T-helper 17 cell (primary cell): Measurements from ENCODE around the gene FUBP3. TPM values are rescaled to one million over a fixed set of nuclear protein-coding genes. Genes with fewer than 3 reads are reported as not detected.
"Not testable (repeated sequence)": the region's sequence is repeated elsewhere in the genome, so short reads cannot be mapped to it uniquely, and the experiment has no call there.

Source experiments
- ATAC-seq: fragments of 150-1000 bp; cut with Tn5 transposase; 2 replicates; pipeline ENCODE4 v1.10.0; 2021; ENCODE audit warnings: mild to moderate bottlenecking, moderate library complexity
- DNase-seq, 3 donors: peaks; one replicate each; pipeline versions ENCODE4 v3.0.0 to v3.0.0-alpha.2; 2020 to 2021
- H3K9me3 ChIP-seq: one replicate; pipeline ENCODE4 v1.7.0; 2013; ENCODE audit warnings: low read length, mild to moderate bottlenecking; ENCODE audit not compliant: control insufficient read depth, poor library complexity, severe bottlenecking
- H3K27ac Mint-ChIP-seq: one replicate; pipeline ENCODE4 v1.8.0; 2022; ENCODE audit warnings: mild to moderate bottlenecking, moderate library complexity, mixed read lengths
- H3K27me3 Mint-ChIP-seq: one replicate; pipeline ENCODE4 v1.8.0; 2022; ENCODE audit warnings: mixed read lengths
- H3K36me3 Mint-ChIP-seq: one replicate; pipeline ENCODE4 v1.8.0; 2022; ENCODE audit warnings: low read depth, mixed read lengths
- H3K4me1 Mint-ChIP-seq: one replicate; pipeline ENCODE4 v1.8.0; 2022; ENCODE audit warnings: mild to moderate bottlenecking, mixed read lengths
- H3K4me3 Mint-ChIP-seq: one replicate; pipeline ENCODE4 v1.8.0; 2022; ENCODE audit warnings: mild to moderate bottlenecking, moderate library complexity, mixed read lengths
- total RNA-seq, 4 donors: library from RNA in 2 of 4; stranded (reverse) in 2 of 4; gene quantifications; one replicate each; pipeline ENCODE4 v1.2.3 and lab custom pipeline; 2022 to 2026

Gene FUBP3
- total RNA-seq, 2 donors from 2014 or later: 30.6 to 33.6 TPM

DNA sequence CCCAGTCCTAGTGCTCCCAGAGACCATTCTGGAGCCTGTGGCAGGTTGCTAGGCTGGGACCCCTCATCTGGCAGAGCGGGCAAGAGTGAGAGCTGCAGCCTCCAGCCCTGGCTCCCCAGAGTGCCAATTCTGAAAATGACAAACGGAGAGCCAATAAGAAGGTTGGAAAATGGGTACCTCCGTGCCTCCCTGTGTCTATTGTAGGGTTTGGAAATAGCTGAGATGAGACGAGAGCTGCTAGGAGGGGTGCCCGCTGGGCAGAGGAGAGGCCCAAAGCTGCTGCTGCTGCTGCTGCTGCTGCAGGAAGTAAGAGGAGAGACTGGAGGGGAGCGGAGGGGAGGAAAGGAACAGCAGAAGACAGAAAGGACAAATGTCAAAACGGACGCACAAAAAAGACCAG is 36.0 kb upstream of the FUBP3 start:
- peaks cover 7% of the 10 kb centered on the region for H3K36me3 Mint-ChIP-seq
- H3K27ac Mint-ChIP-seq: no peak overlapping the region
- no peaks in the 10 kb centered on the region for H3K9me3 ChIP-seq
- H3K27me3 Mint-ChIP-seq: peaks cover 47% of the 10 kb centered on the region
- DNase-seq: no peak
- ATAC-seq: no peak
- peaks cover 2% of the 10 kb centered on the region for H3K4me1 Mint-ChIP-seq
- H3K4me3 Mint-ChIP-seq: no peak overlapping the region

DNA sequence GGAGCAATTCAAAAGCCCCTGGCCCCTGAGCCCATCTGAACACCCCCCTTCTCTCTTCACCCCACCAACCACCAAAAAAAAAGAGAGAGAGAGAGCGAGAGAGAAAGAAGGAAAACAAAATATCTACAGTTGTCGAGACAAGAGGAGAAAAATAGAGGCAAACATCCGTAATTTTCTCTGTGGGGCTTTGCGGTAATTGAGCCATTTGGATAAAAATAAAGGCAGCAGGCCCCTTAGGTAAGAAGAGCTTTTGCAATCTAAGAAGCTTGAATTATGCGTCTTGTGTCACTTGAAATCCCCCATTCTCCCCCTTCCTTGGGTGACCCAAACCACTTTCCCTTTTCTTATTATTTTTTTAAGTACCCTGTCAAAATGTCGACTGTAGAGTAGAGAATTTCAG is 35.5 kb upstream of the FUBP3 start:
- Mint-ChIP-seq H3K4me3 (no peak overlapping the region), H3K27me3 (peaks cover 42% of the 10 kb centered on the region), H3K36me3 (peaks cover 6% of the 10 kb centered on the region), H3K4me1 (no peaks in the 10 kb centered on the region), H3K27ac (no peak overlapping the region)
- no peak for ATAC-seq
- DNase-seq: no peak
- no peaks in the 10 kb centered on the region for H3K9me3 ChIP-seq

DNA sequence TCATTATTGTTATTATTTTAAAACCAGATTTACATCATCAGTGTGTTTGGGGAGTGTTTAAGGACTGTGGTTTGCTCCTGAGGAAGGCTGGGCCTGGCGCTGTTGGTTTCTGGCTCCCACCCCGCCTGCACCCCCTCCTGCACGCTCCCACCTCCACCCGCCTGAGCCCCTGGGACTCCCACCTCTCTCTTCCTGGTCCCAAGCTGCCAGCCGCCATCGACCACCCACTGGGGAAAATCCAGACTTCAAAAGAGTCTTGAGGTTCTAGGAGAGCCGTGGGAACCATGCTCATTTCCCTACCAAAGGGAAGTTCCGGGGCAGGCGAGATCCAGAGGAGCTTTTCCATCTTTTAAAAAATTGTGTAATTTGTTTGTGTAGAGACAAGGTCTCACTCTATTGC is 35.0 kb upstream of the FUBP3 start:
- Mint-ChIP-seq H3K4me1 (no peaks in the 10 kb centered on the region), H3K27me3 (peaks cover 40% of the 10 kb centered on the region), H3K4me3 (no peak overlapping the region), H3K36me3 (peaks cover 6% of the 10 kb centered on the region), H3K27ac (no peak overlapping the region)
- ATAC-seq: no peak
- DNase-seq: no peak
- H3K9me3 ChIP-seq: no peaks in the 10 kb centered on the region

DNA sequence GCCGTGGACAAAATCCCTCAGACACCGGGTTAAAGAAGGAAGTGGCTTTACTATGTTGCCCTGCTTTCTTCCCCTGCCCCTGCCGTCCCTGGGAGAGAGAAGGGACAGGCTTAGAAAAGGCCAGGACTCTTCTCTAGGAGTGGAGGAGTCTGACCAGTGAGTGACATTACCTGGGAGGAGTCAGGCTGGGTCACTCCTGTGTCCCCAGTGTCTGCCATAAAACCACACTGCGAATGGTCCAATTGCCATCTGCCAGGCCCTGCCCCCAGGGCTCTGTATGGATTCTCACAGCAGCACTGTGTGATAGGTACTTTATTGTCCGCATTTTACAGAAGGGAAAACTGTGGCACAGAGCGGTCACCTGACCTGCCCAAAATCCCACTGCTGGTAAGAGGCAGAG is 31.3 kb upstream of the FUBP3 start:
- Mint-ChIP-seq H3K36me3 (no peaks in the 10 kb centered on the region), H3K27ac (no peak overlapping the region), H3K4me1 (no peaks in the 10 kb centered on the region), H3K27me3 (peaks cover 25% of the 10 kb centered on the region), H3K4me3 (no peak overlapping the region)
- ATAC-seq (no peak), DNase-seq (no peak)
- no peaks in the 10 kb centered on the region for H3K9me3 ChIP-seq

DNA sequence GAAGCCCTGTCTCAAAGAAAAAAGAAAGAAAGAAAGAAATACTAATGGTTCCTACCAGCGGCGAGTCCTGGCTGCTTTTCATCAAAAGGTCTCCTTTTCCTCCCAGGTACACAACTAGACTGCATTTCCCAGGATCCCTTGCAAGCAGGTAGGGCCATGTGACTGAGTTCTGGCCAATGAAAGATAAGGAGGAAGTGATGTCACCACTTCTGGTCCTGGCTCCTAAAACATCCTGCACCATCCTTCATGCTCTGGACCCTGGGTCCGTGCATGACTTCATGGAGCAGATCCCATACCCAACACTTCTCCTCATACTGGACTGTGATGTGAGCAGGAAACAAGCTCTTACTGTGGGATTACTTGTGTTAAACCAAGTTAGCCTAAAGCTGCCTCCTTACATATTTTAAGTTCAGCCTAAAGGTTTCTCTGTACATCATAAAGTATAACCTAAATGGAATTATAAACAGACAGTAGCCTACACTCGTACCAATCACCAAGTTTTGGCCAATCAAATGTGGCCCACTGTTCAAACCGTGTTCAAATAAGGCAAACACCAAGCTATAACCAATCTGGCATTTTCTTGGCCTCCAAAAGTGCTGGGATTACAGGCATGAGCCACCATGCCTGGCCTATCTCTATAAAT is 30.2 kb upstream of the FUBP3 start:
- Mint-ChIP-seq H3K4me1 (no peaks in the 10 kb centered on the region), H3K4me3 (no peak overlapping the region), H3K27me3 (peaks cover 24% of the 10 kb centered on the region), H3K27ac (no peak overlapping the region), H3K36me3 (no peaks in the 10 kb centered on the region)
- ATAC-seq: no peak
- H3K9me3 ChIP-seq: no peaks in the 10 kb centered on the region
- DNase-seq: no peak

DNA sequence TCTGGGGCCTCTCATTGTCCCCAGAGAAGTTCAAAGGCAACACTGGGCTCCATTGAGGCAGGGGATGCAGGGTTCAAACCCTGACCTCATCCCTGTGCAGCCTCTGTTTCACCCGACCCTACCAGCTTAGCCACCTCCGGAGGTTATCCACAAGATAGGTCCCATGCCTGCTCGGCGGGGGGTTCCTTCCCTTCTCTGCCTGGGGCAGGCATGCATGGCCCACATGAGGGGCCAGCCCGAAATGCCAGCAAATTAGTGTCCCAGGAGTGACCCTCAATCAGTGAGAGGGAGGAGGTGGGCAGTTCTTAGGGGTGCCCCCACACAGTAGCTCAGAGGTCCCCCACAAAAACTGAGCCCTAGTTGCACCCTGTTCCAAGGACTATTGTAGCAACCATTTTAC is 24.8 kb upstream of the FUBP3 start:
- no peak for ATAC-seq
- no peaks in the 10 kb centered on the region for H3K4me1 Mint-ChIP-seq
- no peaks in the 10 kb centered on the region for H3K9me3 ChIP-seq
- H3K27me3 Mint-ChIP-seq: peaks cover 35% of the 10 kb centered on the region
- H3K27ac Mint-ChIP-seq: no peak overlapping the region
- no peak overlapping the region for H3K4me3 Mint-ChIP-seq
- DNase-seq: no peak
- peaks cover 2% of the 10 kb centered on the region for H3K36me3 Mint-ChIP-seq

DNA sequence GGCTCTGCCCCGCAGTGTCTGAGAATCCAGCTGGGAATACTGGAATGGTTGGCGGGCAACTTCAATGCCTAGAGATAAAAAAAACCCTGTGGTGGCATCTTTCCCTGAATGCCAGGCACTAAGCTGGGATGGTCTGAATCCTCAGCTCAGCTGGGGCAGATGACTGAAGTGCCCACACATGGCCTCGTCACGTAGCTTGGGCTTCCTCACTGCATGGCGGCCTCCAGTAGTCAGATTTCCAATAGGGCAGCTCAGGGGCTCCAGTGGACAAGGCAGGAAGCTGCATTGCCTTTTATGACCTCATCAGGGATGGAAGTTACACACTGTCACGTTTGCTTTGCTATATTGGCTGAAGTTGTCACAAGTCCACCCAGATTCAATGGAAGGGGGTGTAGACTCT is 24.3 kb upstream of the FUBP3 start:
- no peaks in the 10 kb centered on the region for H3K4me1 Mint-ChIP-seq
- peaks cover 2% of the 10 kb centered on the region for H3K36me3 Mint-ChIP-seq
- no peak overlapping the region for H3K4me3 Mint-ChIP-seq
- ATAC-seq: no peak
- H3K27ac Mint-ChIP-seq: no peak overlapping the region
- no peaks in the 10 kb centered on the region for H3K9me3 ChIP-seq
- no peak for DNase-seq
- H3K27me3 Mint-ChIP-seq: peaks cover 35% of the 10 kb centered on the region

DNA sequence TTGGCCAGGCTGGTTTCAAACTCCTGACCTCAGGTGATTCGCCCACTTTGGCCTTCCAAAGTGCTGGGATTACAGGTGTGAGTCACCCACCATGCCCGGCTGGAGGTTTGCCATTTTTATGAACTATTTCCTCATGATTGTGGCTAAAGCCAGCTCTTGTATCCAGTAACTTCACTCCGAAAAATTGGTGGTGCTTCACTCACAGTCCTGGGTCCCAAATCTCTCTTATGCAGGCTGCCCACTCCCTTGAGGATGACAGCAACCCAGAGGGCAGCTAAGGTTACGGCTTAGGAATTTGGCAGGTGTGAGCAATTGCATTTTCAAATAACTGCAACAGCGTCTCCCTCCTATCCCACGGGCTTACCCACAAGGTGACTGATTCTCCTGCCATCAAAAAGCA is 23.4 kb upstream of the FUBP3 start:
- Mint-ChIP-seq H3K27me3 (peaks cover 35% of the 10 kb centered on the region), H3K27ac (no peak overlapping the region), H3K4me1 (no peaks in the 10 kb centered on the region), H3K4me3 (no peak overlapping the region), H3K36me3 (peaks cover 2% of the 10 kb centered on the region)
- H3K9me3 ChIP-seq: no peaks in the 10 kb centered on the region
- no peak for DNase-seq
- ATAC-seq: no peak

DNA sequence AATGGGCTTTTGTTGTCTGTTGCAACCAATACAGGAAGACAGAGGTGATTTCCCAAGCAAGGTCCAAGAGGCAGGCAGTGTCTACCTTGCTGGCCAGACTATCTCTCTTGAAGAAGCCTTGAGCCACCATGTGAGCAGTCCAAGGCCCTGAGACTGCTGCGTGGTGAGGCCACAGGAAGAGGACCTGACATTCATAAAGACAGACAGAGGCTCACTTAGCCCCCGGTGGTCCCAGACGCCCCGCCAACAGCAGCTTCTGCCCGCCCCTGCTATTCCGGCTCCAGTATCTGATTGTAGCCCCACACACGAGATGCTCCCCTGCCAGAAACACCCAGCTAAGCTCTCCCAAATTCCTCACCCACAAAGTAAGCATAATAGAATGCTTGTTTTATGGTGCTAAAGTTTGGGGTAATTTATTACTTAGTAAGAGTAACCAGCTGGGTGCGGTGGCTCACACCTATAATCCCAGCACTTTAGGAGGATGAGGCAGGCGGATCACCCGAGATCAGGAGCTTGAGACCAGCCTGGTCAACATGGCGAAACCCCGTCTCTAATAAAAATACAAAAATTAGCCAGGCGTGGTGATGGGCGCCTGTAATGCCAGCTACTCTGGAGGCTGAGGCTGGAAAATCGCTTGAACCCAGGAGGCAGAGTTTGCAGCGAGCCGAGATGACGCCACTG is 22.8 kb upstream of the FUBP3 start:
- Mint-ChIP-seq H3K36me3 (peaks cover 2% of the 10 kb centered on the region), H3K4me1 (no peaks in the 10 kb centered on the region), H3K27ac (no peak overlapping the region), H3K27me3 (peaks cover 32% of the 10 kb centered on the region), H3K4me3 (no peak overlapping the region)
- DNase-seq (no peak), ATAC-seq (no peak)
- H3K9me3 ChIP-seq: no peaks in the 10 kb centered on the region

DNA sequence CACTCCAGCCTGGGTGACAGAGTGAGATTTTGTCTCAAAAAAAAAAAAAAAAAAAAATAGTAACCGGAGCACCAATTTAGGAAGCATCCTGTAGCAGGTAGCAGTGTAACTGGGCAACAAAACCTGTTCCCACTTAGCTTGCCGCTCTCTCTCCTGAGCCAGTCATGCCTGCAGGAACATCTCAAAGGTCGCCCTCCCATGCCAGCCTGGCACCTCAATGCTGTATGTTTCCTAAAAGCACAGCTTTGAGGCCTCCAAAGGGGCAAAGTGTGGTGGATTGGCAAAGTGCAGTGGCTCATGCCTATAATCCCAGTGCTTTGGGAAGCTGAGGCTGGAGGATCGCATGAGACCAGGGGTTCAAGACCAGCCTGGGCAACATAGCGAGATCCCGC is 22.3 kb upstream of the FUBP3 start:
- Mint-ChIP-seq H3K27ac (no peak overlapping the region), H3K27me3 (peaks cover 26% of the 10 kb centered on the region)
- ATAC-seq: no peak

DNA sequence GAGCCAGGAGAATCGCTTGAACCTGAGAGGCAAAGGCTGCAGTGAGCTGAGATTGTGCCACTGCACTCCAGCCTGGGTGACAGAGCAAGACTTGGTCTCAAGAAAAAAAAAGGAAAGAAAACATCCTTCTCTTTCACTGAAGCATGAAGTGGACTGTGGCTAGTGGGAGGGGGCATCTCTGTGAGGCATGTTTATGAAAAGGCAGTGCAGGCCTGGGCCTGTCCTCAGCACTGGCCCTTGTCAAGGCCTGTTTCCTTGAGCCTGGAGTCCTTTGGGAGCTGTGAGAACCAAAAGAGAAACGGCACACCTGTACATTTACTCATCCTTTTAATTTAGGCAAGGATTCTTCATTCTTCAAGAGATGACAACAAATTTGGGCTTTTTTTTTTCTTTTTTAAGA is 18.3 kb upstream of the FUBP3 start:
- no peaks in the 10 kb centered on the region for H3K9me3 ChIP-seq
- H3K27ac Mint-ChIP-seq: no peak overlapping the region
- H3K4me1 Mint-ChIP-seq: no peaks in the 10 kb centered on the region
- peaks cover 7% of the 10 kb centered on the region for H3K36me3 Mint-ChIP-seq
- H3K27me3 Mint-ChIP-seq: peaks cover 20% of the 10 kb centered on the region
- H3K4me3 Mint-ChIP-seq: no peak overlapping the region
- DNase-seq (no peak), ATAC-seq (no peak)

More for the DNA sequence above, 22.3 kb upstream of the FUBP3 start:
- Mint-ChIP-seq H3K4me1 (no peaks in the 10 kb centered on the region), H3K4me3 (no peak overlapping the region), H3K36me3 (peaks cover 2% of the 10 kb centered on the region)
- no peak for DNase-seq
- no peaks in the 10 kb centered on the region for H3K9me3 ChIP-seq

DNA sequence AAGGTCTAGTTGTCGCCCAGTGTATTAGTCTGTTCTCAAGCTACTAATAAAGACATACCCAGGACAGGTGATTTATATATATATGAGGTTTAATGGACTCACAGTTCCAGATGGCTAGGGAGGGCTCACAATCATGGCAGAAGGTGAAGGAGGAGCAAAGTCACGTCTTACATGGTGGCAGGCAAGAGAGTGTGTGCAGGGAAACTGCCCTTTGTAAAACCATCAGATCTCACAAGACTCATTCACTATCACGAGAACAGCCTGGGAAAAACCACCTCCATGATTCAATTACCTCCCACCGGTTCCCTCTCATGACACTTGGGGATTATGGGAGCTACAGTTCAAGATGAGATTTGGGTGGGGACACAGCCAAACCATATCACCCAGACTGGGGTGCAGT is 16.9 kb upstream of the FUBP3 start:
- not testable (repeated sequence) for DNase-seq, H3K4me1 Mint-ChIP-seq, ATAC-seq, H3K36me3 Mint-ChIP-seq, H3K9me3 ChIP-seq, H3K27ac Mint-ChIP-seq, H3K4me3 Mint-ChIP-seq
- H3K27me3 Mint-ChIP-seq: peaks cover 24% of the 10 kb centered on the region

DNA sequence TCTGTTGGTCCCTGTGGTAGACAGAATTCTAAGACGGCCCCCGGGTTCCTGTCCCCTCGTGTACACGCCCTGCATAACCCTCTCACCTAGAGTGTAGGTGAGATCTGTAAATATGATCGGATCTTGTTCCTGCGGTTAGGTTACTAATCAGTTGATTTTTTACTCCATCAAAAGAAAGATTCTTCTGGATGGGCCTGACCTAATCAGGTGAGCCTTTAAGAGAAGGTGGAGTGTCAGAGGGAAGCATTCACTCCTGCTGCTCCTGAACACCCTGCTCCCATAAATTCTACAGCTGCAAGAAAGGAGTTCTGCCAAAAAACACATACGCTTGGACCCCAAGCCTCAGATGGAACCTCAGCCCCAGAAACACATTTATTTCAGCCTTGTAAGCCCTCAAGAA is 15.6 kb upstream of the FUBP3 start:
- no peaks in the 10 kb centered on the region for H3K9me3 ChIP-seq
- no peak overlapping the region for H3K4me3 Mint-ChIP-seq
- no peaks in the 10 kb centered on the region for H3K4me1 Mint-ChIP-seq
- ATAC-seq: no peak
- peaks cover 24% of the 10 kb centered on the region for H3K27me3 Mint-ChIP-seq
- H3K27ac Mint-ChIP-seq: no peak overlapping the region
- no peak for DNase-seq
- H3K36me3 Mint-ChIP-seq: peaks cover 7% of the 10 kb centered on the region

DNA sequence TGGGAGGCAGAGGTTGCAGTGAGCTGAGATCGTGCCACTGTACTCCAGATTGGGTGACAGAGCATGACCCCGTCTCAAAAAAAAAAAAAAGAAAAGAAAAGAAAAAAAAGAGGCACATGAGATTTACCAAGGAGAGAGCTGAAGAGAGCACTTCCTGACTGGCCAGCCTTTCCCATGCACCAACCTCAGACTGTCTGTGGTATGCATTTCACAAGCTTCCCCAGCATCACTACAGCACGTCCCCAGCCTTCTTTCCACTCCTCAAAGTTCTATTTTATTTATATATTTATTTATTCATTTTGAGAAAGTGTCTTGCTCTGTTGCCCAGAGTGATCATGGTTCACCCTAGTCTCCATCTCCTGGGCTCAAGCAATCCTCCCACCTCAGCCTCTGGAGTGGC is 13.6 kb upstream of the FUBP3 start:
- DNase-seq (no peak), ATAC-seq (no peak)
- Mint-ChIP-seq H3K27me3 (peaks cover 24% of the 10 kb centered on the region), H3K4me1 (no peaks in the 10 kb centered on the region), H3K4me3 (no peak overlapping the region), H3K36me3 (peaks cover 7% of the 10 kb centered on the region), H3K27ac (no peak overlapping the region)
- H3K9me3 ChIP-seq: no peaks in the 10 kb centered on the region
